ENCODE data around the gene MOB1A.

DNA sequence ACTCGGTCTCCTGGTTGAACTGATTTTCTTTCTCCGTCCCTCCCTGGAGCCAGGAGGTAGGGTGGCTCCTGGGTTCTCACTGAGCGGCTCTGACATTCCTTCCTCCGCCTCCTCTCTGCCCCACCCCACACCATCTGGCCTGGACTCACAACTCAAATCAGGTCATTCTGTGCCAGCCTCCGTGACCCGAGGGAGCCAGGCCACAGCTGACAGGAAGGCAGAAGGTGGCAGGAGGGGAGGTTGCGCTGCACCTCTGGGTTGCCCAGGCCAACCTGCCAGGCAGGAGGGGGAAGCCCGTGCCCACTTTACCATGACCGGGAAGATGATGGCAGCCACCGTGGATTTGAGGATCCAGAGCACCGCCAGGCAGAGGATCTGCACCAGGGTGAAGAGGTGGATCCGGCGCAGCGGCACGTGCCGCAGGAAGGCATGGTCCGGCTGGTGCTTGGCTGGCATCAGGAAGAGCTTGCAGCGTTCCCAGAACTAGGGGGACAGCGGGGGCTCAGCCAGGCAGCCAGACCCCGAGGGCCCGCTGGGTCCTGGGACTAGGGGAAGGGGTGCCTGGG, 48.1 kb upstream of the MOB1A start:
- no peak for TF ChIP-seq POLR2AphosphoS5 (IDR thresholded peaks at IDR 0.05; ENCODE audit: low read depth, low read length)
- TF ChIP-seq POLR2A (IDR thresholded peaks at IDR 0.05; ENCODE audit: low read depth, low read length), result no peak
- no peak for TF ChIP-seq TAF1 (IDR thresholded peaks at IDR 0.05; ENCODE audit: borderline replicate concordance, low read depth, low read length)

Measured in GM12892 (cell line).